Measurements from ENCODE around the gene AGAP2.

AGAP2 gene

GRCh38 chr12:57712701-57713100 lies 25.8 kb downstream of the AGAP2 start:
- peaks cover 12% of the 10 kb centered on the region for H3K36me3 ChIP-seq
- no peaks in the 10 kb centered on the region for H3K9me3 ChIP-seq (ENCODE audit: severe bottlenecking)
- H3K4me3 ChIP-seq (ENCODE audit: low read depth, low read length), result no peak overlapping the region
- H3K27ac ChIP-seq, result no peak overlapping the region
- no peaks in the 10 kb centered on the region for H3K27me3 ChIP-seq (ENCODE audit: insufficient read depth, low read depth, severe bottlenecking)
- no peak for TF ChIP-seq CTCF (IDR thresholded peaks at IDR 0.05; ENCODE audit: low read depth, low read length)
- no peak for DNase-seq

- H3K27me3 ChIP-seq (ENCODE audit: insufficient read depth, low read depth, severe bottlenecking), result no peaks in the 10 kb centered on the region
- H3K36me3 ChIP-seq, result peaks cover 8% of the 10 kb centered on the region; the same call in 1 of the 2 replicates
- no peak for DNase-seq
- H3K27ac ChIP-seq, result no peak overlapping the region
- no peak for TF ChIP-seq CTCF (IDR thresholded peaks at IDR 0.05; ENCODE audit: low read depth, low read length)
- no peak overlapping the region for H3K4me3 ChIP-seq (ENCODE audit: low read depth, low read length)
- H3K9me3 ChIP-seq (ENCODE audit: severe bottlenecking), result peaks cover 4% of the 10 kb centered on the region
Observed at GRCh38 chr12:57708296-57708695, 30.2 kb downstream of the AGAP2 start.

GRCh38 chr12:57707250-57707649 lies 31.3 kb downstream of the AGAP2 start:
- H3K27ac ChIP-seq, result no peak overlapping the region
- no peak for DNase-seq
- H3K4me3 ChIP-seq (ENCODE audit: low read depth, low read length), result no peak overlapping the region
- H3K36me3 ChIP-seq, result peaks cover 12% of the 10 kb centered on the region; the same call in 1 of the 2 replicates
- H3K27me3 ChIP-seq (ENCODE audit: insufficient read depth, low read depth, severe bottlenecking), result no peaks in the 10 kb centered on the region
- peaks cover 4% of the 10 kb centered on the region for H3K9me3 ChIP-seq (ENCODE audit: severe bottlenecking)
- no peak for TF ChIP-seq CTCF (IDR thresholded peaks at IDR 0.05; ENCODE audit: low read depth, low read length)

GRCh38 chr12:57700317-57700716 lies 38.2 kb downstream of the AGAP2 start:
- TF ChIP-seq CTCF (IDR thresholded peaks at IDR 0.05; ENCODE audit: low read depth, low read length), result no peak
- DNase-seq, result no peak
- Histone ChIP-seq H3K4me3 (ENCODE audit: low read depth, low read length) (no peak overlapping the region), H3K9me3 (ENCODE audit: severe bottlenecking) (peaks cover 4% of the 10 kb centered on the region), H3K27me3 (ENCODE audit: insufficient read depth, low read depth, severe bottlenecking) (no peaks in the 10 kb centered on the region), H3K27ac (no peak overlapping the region), H3K36me3 (peaks cover 28% of the 10 kb centered on the region)

- Histone ChIP-seq H3K36me3 (peaks cover 21% of the 10 kb centered on the region), H3K4me3 (ENCODE audit: low read depth, low read length) (no peak overlapping the region), H3K27ac (no peak overlapping the region), H3K9me3 (ENCODE audit: severe bottlenecking) (no peaks in the 10 kb centered on the region), H3K27me3 (ENCODE audit: insufficient read depth, low read depth, severe bottlenecking) (no peaks in the 10 kb centered on the region)
- no peak for TF ChIP-seq CTCF (IDR thresholded peaks at IDR 0.05; ENCODE audit: low read depth, low read length)
- DNase-seq, result no peak
Observed at GRCh38 chr12:57698414-57698813, 40.1 kb downstream of the AGAP2 start.

- peaks cover 16% of the 10 kb centered on the region for H3K36me3 ChIP-seq
- no peak for DNase-seq
- no peaks in the 10 kb centered on the region for H3K9me3 ChIP-seq (ENCODE audit: severe bottlenecking)
- H3K27me3 ChIP-seq (ENCODE audit: insufficient read depth, low read depth, severe bottlenecking), result no peaks in the 10 kb centered on the region
- H3K4me3 ChIP-seq (ENCODE audit: low read depth, low read length), result no peak overlapping the region
- no peak for TF ChIP-seq CTCF (IDR thresholded peaks at IDR 0.05; ENCODE audit: low read depth, low read length)
- H3K27ac ChIP-seq, result no peak overlapping the region
Observed at GRCh38 chr12:57697076-57697475, 41.5 kb downstream of the AGAP2 start.

Measured in WERI-Rb-1 (cell line).